CD4-positive, alpha-beta T cell treated with Interferon gamma for 1 hour (primary cell): ENCODE measurements around the gene SPOCK2.
"Not testable (repeated sequence)": the region's sequence is repeated elsewhere in the genome, so short reads cannot be mapped to it uniquely, and the experiment has no call there.

ENCODE experiments used
- DNase-seq: peaks from one replicate; pipeline ENCODE4 v3.0.0-alpha.2; 2020

Gene SPOCK2, protein sequence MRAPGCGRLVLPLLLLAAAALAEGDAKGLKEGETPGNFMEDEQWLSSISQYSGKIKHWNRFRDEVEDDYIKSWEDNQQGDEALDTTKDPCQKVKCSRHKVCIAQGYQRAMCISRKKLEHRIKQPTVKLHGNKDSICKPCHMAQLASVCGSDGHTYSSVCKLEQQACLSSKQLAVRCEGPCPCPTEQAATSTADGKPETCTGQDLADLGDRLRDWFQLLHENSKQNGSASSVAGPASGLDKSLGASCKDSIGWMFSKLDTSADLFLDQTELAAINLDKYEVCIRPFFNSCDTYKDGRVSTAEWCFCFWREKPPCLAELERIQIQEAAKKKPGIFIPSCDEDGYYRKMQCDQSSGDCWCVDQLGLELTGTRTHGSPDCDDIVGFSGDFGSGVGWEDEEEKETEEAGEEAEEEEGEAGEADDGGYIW

DNA sequence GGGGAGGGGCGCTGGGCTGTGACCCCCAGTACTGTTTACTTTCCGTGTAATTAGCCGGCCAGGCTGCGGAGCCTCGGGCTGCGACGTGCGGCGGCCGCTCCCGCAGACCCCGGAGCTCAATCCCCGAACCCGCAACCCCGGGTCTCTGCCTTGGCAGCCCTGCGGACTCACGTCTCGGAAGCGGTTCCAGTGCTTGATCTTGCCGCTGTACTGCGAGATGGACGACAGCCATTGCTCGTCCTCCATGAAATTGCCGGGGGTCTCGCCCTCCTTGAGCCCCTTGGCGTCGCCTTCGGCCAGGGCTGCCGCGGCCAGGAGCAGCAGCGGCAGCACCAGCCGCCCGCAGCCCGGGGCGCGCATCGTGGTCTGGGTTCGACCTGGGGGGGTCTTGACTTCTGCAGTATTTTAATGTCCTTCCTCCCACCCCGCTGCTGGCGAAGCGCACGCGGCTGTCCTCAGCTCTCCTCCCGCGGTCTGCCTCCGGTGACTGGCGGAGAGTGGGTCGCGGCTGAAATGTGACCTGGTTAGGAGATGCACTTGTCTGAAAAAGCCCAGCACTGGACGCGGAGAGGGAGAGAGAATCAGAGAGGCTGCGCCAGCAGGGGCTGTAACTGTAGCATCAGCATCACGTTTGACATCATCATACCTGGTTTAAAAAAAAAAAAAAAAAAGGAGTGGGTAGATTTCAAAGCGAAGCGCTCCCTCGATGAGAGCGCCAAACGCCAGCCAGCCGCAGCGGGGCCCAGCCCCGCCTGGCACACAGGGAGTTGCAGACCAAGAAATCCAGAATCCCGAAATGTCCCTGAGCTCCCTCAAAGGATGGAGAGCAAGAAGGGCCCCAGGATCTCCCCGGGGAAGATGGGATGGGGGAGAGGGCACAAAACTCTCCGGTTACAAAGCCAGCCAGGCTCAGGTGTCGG, at the start of gene SPOCK2:
TSS of gene SPOCK2 (minus strand) at position 583 of the 920 bp plus-strand sequence. CDS start at position 360, 223 bp downstream.
- DNase-seq: peak; percentile 85

DNA sequence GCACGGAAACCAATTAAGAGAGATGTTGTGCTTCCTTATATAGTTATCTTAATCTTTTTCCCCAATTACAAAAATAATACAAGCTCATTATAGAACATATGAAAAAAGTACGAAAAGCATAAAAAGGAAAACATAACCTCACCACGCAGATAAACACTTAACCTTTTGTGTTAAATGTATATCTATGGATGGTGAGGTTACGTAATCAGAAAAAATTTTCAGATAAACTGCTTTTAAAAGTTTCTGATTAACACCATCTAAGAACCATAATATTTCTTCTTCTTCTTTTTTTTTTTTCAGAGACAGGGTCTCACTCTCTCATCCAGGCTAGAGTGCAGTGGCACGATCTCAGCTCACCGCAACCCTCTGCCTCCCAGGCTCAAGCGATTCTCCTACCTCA, 49.2 kb upstream of the SPOCK2 start:
- DNase-seq: no peak

DNA sequence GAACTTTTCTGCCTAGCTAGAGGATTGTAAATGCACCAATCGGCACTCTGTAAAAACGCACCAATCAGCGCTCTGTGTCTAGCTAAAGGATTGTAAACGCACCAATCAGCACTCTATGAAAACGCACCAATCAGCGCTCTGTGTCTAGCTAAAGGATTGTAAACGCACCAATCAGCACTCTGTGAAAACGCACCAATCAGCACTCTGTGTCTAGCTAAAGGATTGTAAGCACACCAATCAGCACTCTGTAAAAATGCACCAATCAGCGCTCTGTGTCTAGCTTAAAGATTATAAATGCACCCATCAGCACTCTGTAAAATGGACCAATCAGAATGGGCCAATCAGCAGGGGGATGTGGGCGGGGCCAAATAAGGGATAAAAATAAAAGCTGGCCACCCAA, 47.9 kb upstream of the SPOCK2 start:
- not testable (repeated sequence) for DNase-seq

DNA sequence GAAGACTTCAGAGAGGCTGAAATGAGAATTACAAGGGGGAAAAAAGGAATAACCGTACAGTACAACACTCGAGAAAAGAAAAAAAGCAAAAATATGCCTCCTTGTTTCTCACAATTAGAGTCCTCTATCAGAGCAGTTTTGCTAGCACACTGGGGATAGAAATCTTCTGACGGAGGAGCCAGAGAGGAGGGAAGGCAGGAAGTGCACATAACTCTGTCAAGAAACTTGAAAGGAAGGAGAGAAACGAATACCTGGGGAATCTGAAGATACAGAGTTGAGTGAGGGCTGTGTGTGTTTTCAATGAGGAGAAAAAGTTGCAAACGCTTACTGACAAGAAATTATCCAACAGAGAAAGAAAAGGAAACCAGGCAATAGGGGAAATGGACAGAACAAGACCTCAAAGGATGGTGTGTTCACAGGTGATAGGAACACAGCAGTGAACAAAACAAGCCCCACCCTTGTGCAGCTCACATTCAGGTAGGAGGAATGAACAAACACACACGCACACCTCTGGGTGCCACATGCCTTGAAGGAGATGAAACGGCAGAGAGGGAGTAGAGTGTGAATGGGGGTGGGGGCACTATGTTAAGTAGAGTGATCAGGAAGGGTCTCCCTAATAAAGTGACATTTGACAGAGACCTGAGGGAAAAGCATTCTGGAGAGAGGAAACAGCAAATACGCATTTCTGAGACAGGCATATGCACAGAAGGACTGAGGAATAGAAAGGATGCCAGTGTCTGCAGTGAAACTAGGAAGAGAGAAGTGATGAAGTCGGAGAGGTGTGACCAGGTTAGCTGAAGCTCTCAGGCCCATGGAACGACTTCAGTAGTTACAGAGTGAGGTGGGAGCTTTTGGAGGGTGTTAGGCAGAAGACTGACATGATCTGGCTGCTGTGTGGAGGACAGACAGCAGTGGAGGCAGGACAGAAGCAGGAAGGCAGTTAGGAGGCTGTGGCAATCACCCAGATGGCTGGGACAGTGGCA, 46.7 kb upstream of the SPOCK2 start:
- DNase-seq: no peak

DNA sequence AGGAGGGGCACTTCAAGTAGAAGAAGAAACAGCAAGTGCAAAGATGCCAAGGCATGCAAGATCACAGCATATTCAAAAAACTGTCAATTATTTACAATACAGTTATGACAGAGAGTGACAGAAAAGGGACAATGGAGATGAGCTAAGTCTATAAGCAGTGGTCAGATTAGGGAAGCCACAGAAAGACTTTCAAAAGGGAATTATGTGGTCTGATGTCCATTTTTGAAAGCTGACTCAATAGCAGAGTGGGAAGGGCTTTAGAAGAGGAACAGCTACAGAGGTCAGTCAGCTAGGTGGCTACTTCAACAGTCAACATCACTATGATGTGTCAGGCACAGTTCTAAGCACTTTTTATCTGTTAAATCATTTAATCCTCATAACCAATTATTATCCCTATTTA, 45.2 kb upstream of the SPOCK2 start:
- no peak for DNase-seq

DNA sequence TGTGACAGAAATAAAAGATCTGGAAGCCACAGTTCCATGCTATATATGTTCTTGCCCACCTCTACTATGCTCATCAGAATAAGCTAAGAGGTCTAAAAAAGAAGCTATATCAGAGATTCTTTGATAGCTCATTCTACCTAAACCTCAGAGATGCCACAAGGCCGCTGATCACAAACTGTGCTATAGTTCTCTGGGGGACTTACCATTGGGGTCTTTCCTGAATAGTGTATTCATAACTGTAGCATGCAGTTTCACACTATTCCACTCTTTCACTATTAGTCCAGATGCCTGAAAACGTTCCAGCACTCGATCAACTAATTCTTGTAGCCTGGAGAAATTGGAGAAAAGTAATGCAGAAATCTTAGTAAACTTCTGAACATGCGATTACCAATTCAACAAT, 44.5 kb upstream of the SPOCK2 start:
- DNase-seq: no peak

DNA sequence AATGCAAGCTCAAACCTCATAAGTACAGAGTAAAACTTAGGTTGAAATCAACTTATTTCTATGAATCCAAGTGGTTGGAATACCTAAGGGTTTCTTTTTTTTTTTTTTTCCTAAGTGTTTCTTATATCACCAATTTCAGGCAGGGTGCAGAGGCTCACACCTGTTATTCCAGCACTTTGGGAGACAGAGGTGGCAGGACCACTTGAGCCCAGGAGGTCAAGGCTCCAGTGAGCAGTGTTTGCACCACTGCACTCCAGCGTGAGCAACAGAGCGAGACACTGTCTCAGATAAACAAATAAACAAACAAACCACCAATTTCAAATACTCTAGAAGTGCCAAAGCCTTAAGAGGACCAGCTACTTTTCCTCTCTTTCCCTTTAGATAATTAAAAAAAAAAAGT, 39.2 kb upstream of the SPOCK2 start:
- DNase-seq: no peak

DNA sequence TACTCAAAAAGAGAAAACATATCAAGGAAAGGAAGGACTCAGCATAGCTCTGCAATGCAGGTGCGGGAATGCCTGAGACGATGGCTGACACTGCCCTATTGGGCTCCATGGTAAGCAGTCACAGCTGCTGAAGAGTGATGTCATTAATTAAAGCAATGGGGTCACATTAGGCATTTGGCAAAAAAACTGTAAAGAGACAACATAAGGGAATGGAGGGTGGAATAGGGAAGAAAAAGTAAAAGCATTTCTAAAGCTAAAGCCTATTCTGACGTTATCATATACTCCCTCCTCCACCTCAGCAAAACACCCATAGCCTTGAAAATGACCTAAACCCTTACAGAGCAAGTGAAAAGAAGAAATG, 38.5 kb upstream of the SPOCK2 start:
- DNase-seq: no peak

DNA sequence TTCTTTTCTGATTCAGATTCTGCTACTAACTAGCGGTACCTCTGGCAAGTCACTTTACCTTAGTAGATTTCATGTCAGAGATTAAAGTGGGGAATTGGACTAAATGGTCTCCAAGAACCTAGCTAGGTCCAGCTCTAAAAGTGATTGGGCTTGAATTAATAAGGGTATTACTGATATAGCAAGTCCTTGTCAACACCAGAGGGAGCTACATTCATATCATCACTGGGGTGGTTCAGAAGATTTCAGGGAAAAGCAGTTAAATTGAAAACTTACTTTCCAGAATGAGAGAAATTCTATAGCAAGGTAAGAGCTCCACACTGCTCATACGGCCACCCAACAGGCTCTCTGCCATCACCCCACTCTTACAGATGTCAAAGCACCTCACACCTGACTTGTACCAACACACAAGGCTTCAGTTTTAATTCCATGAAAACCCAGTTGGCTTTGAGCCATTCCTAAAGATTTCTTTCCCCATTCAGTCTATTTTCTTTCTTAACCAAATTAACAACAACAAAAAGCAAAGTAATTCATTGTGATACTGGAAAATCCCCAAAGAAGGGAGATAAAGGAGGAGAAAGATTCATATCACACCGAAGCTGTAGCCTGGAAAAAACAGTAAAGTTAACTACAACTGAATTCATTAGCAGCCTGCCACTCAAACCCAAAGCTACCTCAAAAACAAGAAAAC, 38.0 kb upstream of the SPOCK2 start:
- DNase-seq: no peak

DNA sequence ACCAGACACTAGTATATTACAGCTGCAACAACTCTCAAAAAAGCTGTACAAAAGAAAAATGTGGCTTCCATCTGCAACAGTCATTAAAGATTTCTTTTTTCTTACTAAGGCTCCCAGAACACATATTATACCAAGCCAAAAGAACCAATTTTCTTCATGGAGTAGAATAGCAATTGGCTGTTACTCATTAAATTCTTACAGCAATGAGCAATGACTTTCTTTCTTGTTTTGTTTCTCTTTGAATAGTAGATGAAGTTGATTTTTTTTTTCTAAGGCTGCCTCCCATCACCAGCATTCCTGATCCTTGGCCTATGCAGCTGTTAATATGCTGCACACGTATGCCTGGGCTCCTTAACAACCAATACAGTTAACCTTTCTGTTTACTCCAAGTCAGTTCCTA, 36.6 kb upstream of the SPOCK2 start:
- no peak for DNase-seq

DNA sequence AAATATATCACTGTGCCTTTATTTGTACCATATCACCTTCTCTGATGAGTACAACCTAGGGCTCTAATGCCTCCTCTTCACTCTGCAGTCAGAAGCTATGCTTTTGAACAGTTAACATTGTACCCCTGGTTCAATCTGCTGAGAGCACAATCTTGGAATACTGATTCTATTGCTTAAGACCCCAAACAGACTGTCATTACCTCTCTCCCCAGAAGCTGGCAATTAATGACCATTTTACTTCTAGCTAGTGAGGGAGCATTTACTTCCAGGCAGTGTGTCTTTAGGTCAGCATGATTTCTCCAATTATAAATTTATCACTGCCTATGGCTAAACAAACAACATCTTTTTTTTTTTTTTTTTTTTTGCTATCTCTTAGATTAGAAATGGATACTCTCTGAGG, 36.0 kb upstream of the SPOCK2 start:
- no peak for DNase-seq

DNA sequence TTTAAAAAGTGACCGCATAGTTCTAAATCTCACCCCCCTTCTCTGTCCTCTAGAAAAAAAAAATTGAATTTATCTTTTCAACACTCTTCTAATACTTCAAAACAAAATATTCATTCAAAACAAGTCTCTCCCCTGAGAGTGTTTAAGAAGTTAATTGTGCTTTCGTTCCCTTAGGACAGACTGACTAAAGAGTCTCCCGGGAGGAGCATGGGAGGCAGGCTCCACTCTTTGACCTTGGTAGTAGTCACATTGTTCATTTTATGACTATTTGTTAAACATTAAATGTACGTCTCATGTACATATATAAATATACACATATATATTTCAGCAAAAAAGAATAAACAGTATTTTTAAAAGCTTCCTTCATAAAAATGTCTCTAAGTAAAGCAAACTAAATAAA, 35.3 kb upstream of the SPOCK2 start:
- no peak for DNase-seq

DNA sequence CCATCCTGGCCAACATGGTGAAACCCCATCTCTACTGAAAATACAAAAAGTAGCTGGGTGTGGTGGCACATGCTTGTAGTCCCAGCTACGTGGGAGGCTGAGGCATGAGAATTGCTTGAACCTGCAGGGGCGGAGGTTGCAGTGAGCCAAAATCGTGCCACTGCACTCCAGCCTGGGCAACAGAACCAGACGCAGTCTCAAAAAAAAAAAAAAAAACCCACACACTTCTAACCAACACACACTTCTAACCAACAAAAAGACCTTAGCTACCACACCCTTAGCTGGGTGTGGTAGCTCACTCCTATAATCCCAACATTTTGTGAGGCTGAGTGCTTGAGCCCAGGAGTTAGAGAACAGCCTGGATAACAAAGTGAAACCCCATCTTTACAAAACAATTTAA, 33.9 kb upstream of the SPOCK2 start:
- no peak for DNase-seq

DNA sequence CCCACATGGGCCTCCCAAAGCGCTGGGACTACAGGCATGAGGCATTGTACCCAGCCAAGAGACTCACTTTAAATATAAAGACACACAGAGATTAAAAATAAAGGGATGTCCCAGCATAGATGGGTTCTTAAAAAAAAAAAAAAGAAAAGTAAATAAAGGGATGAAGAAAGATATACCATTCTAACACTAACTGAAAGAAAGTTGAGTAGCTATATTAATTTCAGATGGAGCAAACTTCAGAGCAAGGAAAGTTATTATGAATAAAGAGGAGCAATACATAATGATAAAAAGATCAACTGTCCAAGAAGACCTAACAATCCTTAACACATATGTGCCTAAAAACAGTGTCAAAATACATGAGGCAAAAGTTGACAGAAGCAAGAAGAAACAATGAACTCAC, 33.0 kb upstream of the SPOCK2 start:
- no peak for DNase-seq

DNA sequence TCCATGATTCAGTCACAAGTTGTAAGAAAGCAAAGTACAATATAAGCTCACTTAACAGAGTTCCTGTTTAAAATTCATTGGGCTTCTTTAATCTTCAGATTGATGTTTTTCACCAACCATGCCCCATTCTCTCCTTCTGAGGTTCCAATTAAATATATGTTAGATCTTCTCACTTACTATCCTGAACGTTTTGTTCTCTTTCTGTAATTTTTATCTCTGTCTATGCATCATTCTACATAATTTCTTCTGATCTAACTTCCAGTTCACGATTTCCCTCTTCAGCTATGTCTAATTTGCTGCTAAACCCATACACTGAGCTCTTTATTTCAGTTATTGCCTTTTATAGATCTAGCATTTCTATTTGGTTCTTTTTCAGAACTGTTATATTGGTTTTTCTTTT, 28.0 kb upstream of the SPOCK2 start:
- no peak for DNase-seq

DNA sequence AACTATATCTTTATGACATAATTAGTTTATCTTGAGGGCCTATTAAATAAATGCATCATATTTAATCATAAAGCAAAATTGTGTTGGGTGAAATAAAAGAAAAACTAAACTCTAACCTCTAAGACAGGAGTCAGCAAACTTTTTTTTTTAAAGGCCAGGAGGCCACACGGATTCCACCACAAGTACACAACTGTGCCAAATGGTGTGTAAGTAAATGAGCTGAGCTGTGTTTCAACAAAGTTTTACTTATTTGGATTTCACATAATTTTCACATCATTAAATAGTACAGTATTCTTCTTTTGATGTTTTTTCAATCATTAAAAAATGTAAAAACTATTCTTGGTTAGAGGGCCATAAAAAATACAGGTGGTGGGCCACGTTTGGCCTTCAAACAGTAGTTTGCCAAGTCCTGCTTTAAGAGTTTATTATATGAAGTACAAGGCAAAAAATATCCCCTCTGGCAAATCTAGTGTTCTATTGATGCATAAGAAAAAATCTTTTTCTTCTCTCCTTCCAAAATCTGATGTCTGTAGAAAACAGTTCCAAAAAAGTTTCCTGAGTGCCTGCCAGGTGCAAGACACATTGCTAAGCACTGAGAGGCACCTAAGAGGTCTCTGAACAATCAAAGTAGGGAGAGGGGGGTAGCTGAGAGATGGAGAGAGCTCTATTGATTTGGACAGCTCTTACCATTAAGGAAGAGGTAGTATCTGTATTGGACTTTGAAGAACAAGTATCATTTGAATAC, 26.5 kb upstream of the SPOCK2 start:
- no peak for DNase-seq

DNA sequence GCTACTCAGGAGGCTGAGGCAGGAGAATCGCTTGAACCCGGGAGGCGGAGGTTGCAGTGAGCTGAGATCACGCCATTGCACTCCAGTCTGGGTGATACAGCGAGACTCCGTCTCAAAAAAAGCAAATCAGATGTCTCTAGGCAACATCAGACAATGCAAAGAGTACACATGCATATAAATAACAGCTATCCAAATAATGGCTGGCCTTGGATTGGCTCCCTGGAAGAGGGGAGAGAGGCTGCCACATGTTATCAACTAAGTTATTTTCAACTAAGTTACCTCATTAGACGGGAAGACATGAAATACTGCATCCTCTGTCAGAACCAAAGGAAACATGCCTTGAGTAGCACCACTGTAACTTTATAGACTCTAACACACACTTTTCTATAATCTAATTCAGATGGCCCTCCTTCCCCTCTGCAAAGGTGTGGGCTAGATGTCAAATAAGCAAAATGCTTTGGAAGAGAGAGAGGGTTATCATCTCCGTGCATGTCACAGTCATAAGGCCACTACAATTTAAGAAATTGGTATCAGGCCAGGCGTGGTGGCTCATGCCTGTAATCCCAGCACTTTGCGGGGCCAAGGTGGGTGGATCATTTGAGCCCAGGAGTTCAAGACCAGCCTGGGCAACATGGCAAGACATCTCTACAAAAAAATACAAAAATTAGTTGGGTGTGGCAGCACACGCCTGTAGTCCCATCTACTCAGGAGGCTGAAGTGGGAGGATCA, 22.5 kb upstream of the SPOCK2 start:
- no peak for DNase-seq

DNA sequence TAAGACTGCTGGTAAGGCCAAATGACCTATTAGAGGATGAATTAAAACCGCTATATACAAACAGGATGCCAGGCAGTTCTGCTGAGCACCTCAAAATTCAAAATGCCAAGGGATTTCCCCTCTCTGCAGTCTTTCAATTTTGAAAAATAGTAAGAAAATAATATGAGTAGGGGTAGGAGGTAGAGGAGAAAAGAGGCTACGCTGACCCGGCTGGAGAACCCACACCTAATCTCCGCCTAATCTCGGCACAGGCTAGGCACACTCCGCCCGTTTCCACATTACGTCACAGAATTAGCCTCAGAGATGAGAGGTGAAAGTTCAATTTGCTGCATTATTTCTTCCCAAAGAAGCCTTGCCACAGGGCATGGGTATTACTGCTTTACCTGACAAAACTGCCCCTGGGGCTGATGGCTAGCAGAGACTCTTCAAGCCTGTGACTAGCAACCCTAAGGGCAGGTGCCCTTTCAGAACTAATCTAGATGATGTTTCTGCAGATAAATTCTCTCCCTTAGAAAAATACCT, 21.3 kb upstream of the SPOCK2 start:
- DNase-seq: no peak

DNA sequence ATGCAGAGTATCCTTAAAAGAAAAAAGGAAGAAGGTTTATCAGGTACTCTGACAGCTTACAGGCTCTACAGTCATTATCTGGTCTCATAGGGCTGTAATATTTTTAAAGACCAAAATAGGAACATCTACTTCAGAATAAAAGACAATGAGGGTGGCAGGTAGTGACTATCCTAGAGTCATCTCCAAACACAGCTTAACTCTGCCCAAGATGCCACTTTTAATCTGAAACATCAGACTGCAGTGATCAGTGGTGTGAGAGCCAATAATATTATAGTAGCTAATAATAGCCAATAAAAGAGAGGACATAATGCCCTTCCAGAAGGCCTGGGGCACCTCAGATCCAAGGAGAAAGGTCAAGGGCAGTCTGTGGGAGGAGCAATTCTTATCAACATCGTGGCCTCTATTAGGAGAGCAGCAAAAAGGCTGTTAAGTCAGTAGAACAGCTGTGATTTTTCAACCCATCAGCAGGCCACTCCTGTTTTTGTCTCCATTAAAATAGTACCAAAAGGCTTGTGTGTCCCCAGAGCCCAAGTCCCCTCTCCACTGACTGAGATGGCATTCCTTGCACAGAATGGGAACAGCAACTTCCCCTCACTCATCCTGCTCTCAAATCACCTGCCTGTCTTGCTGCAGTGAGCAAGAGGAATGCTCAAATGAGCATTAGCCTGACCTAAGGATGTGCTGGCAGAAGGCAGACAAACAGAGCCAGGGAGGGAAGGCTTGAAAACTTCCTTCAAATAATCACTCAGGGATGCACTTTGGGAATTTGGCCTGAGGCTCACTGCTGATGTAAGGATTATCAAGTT, 20.7 kb upstream of the SPOCK2 start:
- no peak for DNase-seq

DNA sequence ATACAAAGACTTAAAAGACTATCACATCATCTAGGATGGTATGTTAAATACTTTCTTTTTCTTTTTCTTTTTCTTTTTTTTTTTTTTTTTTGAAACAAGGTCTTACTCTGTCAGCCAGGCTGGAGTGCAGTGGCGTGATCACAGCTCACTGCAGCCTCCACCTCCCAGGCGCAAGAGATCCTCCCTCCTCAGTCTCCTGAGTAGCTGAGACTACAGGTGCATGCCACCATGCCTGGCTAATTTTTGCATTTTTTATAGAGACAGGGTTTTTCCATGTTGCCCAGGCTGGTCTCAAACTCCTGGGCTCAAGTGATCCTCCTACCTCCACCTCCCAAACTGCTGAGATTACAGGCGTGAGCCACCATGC, 19.6 kb upstream of the SPOCK2 start:
- not testable (repeated sequence) for DNase-seq
